HPDE6-E6E7 (cell line): ENCODE measurements around the gene SDSL.

Experiments used
- DNase-seq: peaks from one replicate; pipeline ENCODE4 v3.0.0; 2011; ENCODE audit warnings: missing footprints; ENCODE audit errors: extremely low spot score

The SDSL gene

DNA sequence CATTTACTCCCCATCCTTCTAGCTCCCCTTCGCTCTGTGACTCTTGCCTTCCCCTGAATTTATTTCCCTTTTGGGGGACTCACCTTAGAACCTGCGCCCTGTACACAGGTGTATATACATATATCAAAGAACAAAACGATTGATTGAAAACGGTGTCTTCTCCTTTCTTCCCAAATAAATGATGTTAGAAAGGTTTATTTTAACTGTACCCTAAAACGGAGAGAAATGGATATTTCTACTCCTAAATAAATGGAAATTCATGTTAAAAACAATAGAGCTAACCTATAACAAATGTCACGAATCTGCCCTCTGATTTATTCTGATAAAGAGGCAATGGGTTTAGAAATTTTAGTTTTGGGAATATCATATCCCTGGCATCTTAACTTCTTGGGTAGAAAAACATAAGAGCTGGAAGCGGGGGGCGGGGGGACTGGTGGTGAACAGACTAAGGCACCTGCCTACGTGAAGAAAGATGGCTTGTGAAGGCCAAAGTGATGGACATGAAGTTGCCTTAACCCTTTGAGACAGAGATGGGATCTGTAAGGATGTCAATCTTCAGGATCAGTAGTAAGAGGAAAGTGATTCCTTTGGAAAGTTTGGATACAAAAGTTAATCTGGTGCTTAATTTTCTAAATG lies 58.3 kb downstream of the SDSL start:
- no peak for DNase-seq

DNA sequence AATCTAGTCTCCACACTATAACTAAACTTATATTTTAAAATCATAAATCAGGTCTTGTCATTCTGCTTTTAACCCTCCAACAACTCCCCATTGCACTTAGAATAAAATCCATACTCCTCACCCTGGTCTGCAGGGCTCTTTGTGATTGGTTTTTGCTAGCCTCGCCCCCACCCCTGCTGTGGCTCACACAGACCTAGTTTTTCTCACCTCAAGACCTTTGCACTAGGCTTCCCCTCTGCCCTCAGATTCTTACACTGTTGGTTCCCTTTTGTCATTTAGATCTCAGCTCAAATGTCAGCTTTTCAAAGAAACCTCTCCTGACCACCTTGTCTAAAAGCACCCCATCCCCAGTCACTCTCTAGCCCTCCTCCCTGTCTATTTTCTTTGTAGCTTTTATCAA lies 60.2 kb downstream of the SDSL start:
- no peak for DNase-seq

DNA sequence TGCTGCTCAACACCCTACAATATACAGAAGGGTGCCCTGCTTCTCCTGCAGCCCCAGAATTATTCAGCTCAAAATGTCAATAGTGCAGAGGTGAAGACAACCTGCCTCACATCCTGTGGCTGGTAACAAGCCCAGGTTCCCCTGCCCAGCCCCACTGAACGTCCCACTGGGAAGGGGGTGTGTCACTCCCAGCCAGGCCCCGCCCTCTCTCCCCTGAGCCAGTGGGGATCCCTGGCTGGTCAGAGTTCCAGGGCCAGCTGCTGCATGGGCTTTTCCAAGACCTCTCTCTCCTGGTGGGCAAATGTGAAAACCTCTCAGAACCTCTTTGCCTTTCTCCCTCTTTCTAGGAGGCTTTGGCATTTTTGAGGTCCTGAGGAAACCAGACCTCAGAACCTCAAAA lies 63.1 kb downstream of the SDSL start:
- DNase-seq: no peak

DNA sequence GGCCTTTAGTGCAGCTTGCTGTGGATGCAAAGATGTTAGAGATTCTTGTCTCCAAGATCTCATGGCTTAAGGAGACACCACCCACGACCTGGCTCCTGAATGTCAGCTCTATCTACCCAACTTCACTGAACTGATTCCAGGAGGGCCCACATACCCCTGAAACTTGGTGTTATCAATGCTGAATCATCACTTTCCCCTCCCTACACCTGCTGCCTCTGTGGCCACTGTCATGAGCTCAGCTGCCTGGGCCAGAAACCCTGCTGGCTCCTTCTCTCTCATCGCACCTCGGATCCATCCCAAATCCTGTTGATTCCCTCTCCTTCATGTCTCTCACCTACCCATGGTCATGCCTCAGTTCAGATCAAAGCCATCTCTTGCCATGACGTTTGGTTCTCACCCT lies 64.5 kb downstream of the SDSL start:
- no peak for DNase-seq
